ENCODE measurements around the gene WDR7.

Gene WDR7

GRCh38 chr18:56888978-56889377 is 237.8 kb downstream of the WDR7 start:
- no peak for TF ChIP-seq ZNF274 (IDR thresholded peaks at IDR 0.05; ENCODE audit: low read depth, low read length)

GRCh38 chr18:56889621-56890020 is 238.5 kb downstream of the WDR7 start:
- TF ChIP-seq ZNF274 (IDR thresholded peaks at IDR 0.05; ENCODE audit: low read depth, low read length): no peak
- no peak overlapping the region for H3K4me3 ChIP-seq (ENCODE audit: low read length)

More at GRCh38 chr18:56888978-56889377, 237.8 kb downstream of the WDR7 start:
- no peak overlapping the region for H3K4me3 ChIP-seq (ENCODE audit: low read length)

GRCh38 chr18:56890632-56891031 is 239.5 kb downstream of the WDR7 start:
- no peak overlapping the region for H3K4me3 ChIP-seq (ENCODE audit: low read length)
- TF ChIP-seq ZNF274 (IDR thresholded peaks at IDR 0.05; ENCODE audit: low read depth, low read length): no peak

GRCh38 chr18:56891116-56891515 is 240.0 kb downstream of the WDR7 start:
- TF ChIP-seq ZNF274 (IDR thresholded peaks at IDR 0.05; ENCODE audit: low read depth, low read length): no peak
- no peak overlapping the region for H3K4me3 ChIP-seq (ENCODE audit: low read length)

GRCh38 chr18:56891870-56892269 is 240.7 kb downstream of the WDR7 start:
- TF ChIP-seq ZNF274 (IDR thresholded peaks at IDR 0.05; ENCODE audit: low read depth, low read length): no peak
- H3K4me3 ChIP-seq (ENCODE audit: low read length): no peak overlapping the region

GRCh38 chr18:56897122-56897521 is 246.0 kb downstream of the WDR7 start:
- no peak for TF ChIP-seq ZNF274 (IDR thresholded peaks at IDR 0.05; ENCODE audit: low read depth, low read length)
- H3K4me3 ChIP-seq (ENCODE audit: low read length): no peak overlapping the region

GRCh38 chr18:56899660-56900059 is 248.5 kb downstream of the WDR7 start:
- H3K4me3 ChIP-seq (ENCODE audit: low read length): no peak overlapping the region
- TF ChIP-seq ZNF274 (IDR thresholded peaks at IDR 0.05; ENCODE audit: low read depth, low read length): no peak

GRCh38 chr18:56900195-56901094 is 249.3 kb downstream of the WDR7 start:
- H3K4me3 ChIP-seq (ENCODE audit: low read length): no peak overlapping the region
- no peak for TF ChIP-seq ZNF274 (IDR thresholded peaks at IDR 0.05; ENCODE audit: low read depth, low read length)

DNA sequence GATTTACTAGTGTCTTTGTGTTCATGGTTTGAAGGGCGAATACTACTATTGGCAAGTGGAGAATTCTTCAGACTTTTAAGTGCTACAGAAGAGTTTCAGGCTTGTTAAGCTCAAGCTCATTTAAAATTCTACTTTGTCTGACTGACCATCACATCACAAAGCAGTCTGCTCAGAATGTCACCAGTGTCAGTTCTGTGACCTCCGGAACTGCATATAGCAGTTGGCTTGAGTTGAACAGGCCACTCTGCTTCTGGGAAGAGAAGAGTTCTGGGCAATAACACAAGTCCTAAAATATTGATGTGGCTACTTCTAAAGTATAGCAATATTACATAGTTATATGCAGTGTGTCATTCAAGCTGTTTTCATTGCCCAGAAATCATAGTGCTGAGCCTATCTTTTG is 250.8 kb downstream of the WDR7 start:
- no peak overlapping the region for H3K4me3 ChIP-seq (ENCODE audit: low read length)
- TF ChIP-seq ZNF274 (IDR thresholded peaks at IDR 0.05; ENCODE audit: low read depth, low read length): no peak

- no peak overlapping the region for H3K4me3 ChIP-seq (ENCODE audit: low read length)
- no peak for TF ChIP-seq ZNF274 (IDR thresholded peaks at IDR 0.05; ENCODE audit: low read depth, low read length)
These were observed 251.5 kb downstream of the WDR7 start for GRCh38 chr18:56902653-56903052.

DNA sequence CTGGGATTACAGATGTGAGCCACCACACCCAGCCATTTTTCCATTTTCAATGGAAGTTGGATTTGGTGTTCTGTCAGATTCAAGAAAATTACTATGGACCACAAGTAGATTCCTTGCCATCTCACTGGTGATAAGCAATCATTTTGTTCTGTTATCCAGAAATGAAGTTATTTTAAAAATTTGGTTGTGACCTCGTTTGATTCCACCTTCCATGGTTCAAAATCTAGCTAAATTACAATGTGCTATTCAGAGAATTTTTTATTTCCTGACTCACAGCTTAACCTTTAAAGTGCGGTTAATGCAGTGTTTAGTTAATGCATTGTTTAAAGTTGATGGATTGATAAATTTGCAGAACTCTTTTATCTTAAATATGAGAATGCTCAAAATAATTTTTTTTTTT is 252.5 kb downstream of the WDR7 start:
- H3K4me3 ChIP-seq (ENCODE audit: low read length): no peak overlapping the region
- TF ChIP-seq ZNF274 (IDR thresholded peaks at IDR 0.05; ENCODE audit: low read depth, low read length): no peak

DNA sequence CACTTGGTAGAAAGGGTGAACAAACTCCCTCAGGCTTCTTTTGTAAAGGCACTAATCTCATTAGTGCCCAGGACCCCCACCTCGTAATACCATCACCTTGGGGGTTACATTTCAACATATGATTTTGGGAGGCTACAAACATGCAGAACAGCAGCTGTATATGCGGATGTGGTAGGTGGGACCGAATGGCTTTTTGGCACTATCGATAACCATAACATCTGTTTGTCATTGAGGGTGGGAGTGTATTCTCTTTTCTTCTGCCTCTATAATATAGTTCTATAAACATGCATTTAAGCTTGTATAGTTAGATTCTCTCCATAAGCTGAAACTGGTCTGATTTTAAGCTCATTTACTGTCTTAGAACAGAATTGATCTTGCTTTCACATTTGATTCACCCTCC is 256.6 kb downstream of the WDR7 start:
- no peak for TF ChIP-seq ZNF274 (IDR thresholded peaks at IDR 0.05; ENCODE audit: low read depth, low read length)
- H3K4me3 ChIP-seq (ENCODE audit: low read length): no peak overlapping the region

GRCh38 chr18:56910237-56910636 is 259.1 kb downstream of the WDR7 start:
- no peak for TF ChIP-seq ZNF274 (IDR thresholded peaks at IDR 0.05; ENCODE audit: low read depth, low read length)
- H3K4me3 ChIP-seq (ENCODE audit: low read length): no peak overlapping the region

DNA sequence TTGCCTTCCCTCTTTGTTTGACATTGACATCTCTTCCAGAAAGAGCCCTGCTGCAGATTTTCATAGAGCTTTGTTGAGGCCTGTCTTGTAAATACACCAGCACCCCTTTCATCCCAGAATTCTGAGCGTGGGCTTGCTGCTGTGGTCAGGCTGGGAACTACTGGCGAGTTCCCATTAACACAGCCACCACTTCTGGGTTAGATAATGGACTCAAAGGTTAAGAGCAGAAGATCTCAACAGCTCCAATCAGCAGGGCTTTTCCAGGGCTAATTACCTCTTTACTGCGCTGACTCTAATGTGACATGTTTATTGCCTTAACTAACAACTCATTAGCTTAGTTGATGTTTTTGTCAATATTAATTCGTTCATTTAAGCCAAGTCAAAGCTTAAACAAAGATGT is 259.8 kb downstream of the WDR7 start:
- TF ChIP-seq ZNF274 (IDR thresholded peaks at IDR 0.05; ENCODE audit: low read depth, low read length): no peak
- H3K4me3 ChIP-seq (ENCODE audit: low read length): no peak overlapping the region

DNA sequence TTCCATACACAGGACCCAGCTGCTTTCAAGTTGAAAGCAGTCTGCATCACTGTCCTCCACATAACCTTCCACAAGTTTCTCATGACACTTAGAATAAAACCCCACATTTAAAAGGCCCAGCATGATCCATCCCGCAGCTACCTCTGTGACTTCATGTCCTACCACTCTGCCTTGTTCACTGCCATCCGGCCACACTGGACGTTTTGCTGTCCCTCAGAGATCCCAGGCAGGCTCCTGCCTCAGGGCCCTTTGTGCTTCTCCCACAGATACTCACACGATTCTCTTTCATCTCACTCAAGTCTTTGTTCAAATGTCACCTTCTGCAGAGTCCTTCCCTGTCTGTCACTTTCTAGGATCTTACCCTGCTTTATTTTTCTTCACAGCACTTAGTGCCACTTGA is 262.8 kb downstream of the WDR7 start:
- no peak for TF ChIP-seq ZNF274 (IDR thresholded peaks at IDR 0.05; ENCODE audit: low read depth, low read length)

GRCh38 chr18:56919190-56919589 is 268.0 kb downstream of the WDR7 start:
- TF ChIP-seq ZNF274 (IDR thresholded peaks at IDR 0.05; ENCODE audit: low read depth, low read length): no peak
- no peak overlapping the region for H3K4me3 ChIP-seq (ENCODE audit: low read length)

More for the DNA sequence above, 262.8 kb downstream of the WDR7 start:
- H3K4me3 ChIP-seq (ENCODE audit: low read length): no peak overlapping the region
